HK-2 (cell line): Measurements from ENCODE around the gene GPD1.
"Not testable (repeated sequence)": the region's sequence is repeated elsewhere in the genome, so short reads cannot be mapped to it uniquely, and the experiment has no call there.

Experiments
- DNase-seq: peaks from one replicate; pipeline ENCODE4 v3.0.0-alpha.2; 2018; ENCODE audit not compliant: unreplicated experiment

The GPD1 gene

GRCh38 chr12:50123203-50123602 lies 19.4 kb downstream of the GPD1 start:
- DNase-seq, result no peak

- DNase-seq, result no peak
Measured at GRCh38 chr12:50127546-50127945, 23.7 kb downstream of the GPD1 start.

GRCh38 chr12:50129290-50129689 lies 25.5 kb downstream of the GPD1 start:
- no peak for DNase-seq

GRCh38 chr12:50132505-50133135 lies 28.8 kb downstream of the GPD1 start:
- no peak for DNase-seq

- DNase-seq, result no peak
Measured at GRCh38 chr12:50142993-50143392, 39.2 kb downstream of the GPD1 start.

GRCh38 chr12:50145439-50145838 lies 41.6 kb downstream of the GPD1 start:
- DNase-seq, result no peak

- no peak for DNase-seq
Measured at GRCh38 chr12:50147281-50147680, 43.5 kb downstream of the GPD1 start.

GRCh38 chr12:50148011-50148410 lies 44.2 kb downstream of the GPD1 start:
- DNase-seq, result not testable (repeated sequence)

- DNase-seq, result no peak
Measured at GRCh38 chr12:50149311-50149710, 45.5 kb downstream of the GPD1 start.

GRCh38 chr12:50151047-50151687 lies 47.4 kb downstream of the GPD1 start:
- no peak for DNase-seq

GRCh38 chr12:50154947-50155346 lies 51.1 kb downstream of the GPD1 start:
- DNase-seq, result not testable (repeated sequence)

GRCh38 chr12:50156641-50157040 lies 52.8 kb downstream of the GPD1 start:
- DNase-seq, result no peak

GRCh38 chr12:50157259-50157658 lies 53.5 kb downstream of the GPD1 start:
- no peak for DNase-seq

GRCh38 chr12:50160643-50161042 lies 56.8 kb downstream of the GPD1 start:
- no peak for DNase-seq
